Activated CD4-positive, alpha-beta T cell treated with anti-CD3 and anti-CD28 coated beads, Interleukin-2, amount 50 U/mL, for 1 hour (primary cell): Measurements from ENCODE around the gene SLC2A11.

Experiments
- DNase-seq: peaks from one replicate; pipeline ENCODE4 v3.0.0-alpha.2; 2020

Gene SLC2A11

DNA sequence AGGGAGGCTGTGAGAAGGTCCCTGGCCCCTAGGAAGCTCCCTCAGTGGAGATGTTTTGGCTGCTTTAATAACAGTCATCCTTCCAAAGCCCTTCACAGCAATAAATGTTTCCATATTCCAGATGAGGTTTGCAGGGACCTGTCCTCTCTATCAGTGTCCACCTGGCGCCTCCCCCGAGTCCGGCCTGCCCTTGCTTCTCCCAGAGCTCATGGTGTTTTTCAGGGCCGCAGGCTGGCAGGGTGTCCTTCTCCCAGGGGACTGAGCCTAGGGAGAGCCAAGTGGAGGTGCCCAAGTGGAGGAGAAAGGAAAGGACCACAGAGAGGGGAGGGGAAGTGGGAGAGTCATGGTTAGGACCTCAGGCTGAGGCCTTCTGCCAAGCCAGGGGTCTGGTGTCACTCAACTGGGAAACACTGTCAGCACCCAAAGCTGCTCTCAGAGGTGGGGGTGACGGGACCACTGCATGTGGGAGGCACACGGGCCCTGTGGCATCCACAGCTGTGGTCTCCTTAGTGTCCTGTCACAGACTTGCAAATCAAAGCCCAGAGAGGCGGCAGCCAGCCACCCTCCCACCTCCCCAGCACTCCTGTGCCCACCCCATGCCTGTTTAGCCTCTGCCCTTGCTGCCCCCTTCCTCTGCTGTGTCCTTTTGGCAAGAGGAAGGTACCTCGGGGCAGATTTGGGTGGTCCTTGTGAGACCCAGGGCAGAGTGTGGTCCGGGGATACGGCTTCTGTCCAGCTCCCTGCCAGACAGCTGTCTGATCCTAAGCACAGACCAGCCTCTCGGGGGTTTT, 25.3 kb upstream of the SLC2A11 start:
- DNase-seq, result no peak

DNA sequence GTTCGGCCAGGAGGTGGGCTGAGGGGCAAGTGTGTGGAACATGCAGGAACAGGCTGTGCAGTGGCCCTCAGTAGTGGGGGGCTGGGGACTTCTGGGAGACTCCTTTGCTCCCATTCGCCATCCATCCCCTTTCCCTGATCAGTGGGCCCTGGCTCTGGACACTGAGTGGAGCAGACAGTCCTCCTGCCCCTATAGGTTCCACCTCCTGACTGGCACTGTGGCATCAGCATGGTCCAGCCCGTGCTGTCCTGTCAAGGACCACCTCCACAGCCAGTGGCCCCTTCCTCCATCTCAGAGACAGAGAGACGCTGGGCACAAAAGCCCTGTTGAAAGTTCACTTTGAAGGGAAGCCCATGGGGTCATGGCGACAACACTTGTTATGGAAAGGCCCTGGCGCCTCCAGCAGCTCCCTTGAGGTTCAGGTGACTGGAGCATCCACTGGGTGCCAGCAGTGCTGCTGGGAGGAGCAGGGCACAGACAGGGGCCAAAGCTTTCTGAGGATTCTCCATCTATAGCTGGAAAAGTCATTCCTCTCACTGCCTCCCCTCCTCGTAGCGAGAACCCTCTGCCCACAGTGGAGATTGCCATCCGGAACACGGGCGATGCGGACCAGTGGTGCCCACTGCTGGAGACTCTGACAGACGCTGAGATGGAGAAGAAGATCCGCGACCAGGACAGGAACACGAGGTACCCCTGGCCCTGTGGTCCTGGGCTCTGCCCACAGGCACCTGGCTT, 24.5 kb upstream of the SLC2A11 start:
- DNase-seq, result no peak

DNA sequence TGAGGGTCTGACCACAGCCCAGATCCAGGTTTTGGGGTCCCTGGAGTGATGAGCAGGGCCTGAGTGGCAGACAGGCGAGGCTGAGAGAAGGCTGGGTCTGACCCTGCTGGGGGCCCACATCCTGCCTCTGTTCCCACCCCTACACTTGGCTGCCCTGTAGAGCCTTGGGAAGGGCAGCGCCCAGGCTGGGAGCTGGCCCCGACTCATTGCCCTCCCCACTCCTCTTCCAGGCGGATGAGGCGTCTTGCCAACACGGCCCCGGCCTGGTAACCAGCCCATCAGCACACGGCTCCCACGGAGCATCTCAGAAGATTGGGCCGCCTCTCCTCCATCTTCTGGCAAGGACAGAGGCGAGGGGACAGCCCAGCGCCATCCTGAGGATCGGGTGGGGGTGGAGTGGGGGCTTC, 23.8 kb upstream of the SLC2A11 start:
- DNase-seq, result no peak

DNA sequence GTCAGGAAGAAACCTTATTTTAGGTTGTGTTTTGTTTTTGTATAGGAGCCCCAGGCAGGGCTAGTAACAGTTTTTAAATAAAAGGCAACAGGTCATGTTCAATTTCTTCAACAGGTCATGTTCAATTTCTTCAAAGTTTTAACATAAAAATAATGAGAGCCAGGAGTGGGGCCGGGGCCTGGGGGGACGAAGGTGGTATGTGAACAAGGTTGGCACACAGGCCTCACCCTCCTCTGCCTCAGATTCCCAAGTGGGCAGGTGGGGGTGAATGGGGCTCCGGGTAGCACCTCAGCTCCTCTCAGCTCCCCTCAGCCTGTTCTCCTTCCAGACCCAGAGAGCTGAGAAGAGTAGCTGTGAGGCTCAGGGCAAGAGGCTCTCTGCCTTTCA, 23.3 kb upstream of the SLC2A11 start:
- DNase-seq, result no peak

DNA sequence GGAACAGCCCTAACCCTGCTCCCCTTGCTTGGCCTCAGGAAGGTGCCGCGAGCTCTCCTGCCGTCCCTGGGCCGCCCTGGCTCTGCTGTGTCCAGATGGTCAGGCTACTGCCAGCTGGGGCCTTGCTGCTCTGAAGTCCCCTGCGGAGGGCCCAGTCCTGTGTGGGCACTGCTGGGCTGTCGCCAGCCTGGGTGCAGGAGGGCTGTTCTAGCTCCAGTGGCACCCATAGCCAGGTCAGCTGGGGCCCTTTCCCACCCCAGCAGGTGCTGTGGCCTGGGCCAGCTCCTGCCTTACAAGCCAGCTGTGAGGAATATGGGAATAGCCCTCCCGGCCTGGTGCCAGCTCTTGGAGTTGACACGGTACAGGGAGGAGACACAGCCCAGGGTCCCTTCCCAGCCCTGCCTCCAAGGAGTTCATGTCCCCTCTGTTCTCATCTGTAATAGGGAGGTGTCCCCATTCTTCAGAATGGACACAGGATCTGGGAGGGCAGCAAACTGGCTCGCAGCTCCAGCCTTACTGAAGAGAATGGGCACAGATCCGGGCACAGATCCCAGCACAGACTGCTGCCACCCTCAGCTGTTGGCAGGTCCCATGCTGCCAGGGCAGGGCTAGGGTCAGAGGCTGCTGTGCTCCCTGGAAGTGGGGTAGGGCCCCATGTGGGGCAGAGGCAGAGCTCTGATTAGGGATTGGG, 22.7 kb upstream of the SLC2A11 start:
- no peak for DNase-seq

DNA sequence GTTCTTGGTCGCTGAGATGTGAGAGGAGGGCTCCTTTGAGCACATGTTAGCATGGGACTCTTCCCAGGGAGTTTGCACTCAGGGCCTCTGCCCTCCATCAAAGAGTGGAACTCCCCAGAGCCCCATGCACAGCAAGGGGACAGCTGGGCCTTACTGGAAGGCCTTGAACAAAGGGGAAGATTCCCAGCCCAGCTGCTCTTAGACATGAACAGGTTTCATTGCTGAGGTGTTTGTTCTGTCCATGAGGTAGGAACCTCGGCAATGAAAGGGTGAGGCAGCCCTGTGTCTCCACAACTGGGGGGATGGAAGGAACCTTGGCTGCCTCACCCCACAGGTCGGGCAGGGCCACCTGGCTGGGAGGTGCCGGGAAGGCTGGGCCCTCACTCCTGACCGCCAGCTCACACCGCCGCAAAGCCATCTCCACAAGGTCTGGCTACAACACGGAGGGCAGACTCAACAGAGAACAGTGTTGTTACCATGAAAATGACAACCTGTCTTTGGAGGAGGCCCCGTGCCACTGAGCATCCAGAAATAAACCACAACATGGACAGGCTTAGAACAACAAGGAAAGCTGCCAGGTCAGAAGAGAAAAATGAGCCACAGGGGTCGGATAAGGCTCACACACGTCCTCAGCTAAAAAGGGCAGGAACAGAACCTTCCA, 22.1 kb upstream of the SLC2A11 start:
- no peak for DNase-seq

DNA sequence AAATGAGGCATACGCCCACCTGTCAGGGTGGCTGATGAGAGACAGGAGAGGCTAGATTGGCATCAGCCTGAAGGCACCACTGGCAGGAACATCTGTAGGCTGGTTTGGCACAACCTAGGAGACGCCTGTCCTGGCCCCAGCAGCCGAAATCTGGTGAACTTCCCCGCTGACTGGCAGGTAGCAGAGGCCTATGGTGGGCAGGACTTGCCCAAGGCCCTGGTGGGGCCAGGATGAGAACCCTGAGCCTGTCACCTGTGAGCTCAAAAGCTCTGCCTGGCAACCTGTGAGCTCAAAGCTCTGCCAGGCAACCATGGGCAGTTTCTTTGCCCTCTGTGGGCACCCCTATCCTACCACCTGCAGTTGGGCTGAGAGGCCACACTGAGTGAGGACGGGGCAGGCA, 21.4 kb upstream of the SLC2A11 start:
- DNase-seq, result no peak

DNA sequence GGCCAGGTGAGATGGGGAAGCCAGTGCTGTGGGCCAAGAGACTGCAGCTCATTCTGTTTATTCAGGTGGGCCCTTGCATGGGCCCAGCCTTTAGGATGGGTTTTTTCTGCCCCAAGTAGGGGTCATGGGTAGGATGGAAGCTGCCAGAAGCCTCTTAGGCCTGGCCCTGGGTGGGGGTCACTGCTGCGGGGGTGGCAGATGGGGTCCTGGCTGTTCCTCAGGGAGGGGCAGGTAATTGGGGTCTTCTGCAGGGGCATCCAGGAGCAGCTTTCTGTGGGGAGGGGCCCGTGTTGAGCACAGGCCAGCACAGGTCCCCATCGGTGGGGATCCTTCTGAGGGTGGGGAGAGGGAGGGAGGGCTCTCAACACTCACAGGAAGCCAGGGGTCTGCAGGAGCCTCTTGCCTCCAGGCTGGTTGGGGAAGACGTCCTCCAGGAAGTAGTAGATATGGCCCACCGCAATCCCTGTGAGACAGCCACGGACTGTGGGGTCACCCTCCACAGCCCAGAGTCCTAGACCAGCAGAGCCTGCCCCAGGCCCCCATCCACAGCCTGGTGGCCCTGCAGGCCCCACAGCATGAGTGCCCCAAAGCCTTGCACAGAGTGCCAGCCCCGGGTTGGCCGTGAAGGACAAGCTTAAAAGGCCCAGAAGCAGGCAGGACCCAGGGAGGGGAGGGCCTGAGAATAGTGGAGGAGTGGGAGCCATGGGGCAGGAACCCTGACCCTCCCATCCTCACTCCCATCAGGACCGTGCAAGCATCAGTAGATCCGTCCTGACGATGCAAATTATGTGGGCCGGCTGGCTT, 20.8 kb upstream of the SLC2A11 start:
- DNase-seq, result no peak

DNA sequence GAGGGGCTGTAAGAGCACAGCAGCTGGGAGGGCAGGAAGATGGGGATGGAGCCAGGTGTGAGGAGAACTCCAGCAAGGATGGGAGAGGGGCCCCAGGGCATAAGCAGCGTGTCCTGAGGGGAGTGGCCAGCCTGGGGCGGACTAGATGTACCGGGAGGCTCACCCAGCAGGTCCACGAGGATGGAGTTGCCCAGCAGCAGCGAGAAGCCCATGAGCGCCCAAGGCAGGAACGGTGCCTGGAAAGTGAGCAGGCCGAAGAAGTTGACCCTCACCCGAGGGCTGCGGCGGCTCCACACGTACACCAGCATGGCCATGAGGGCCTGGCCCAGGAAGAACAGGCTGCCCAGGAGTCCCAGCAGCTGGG, 20.2 kb upstream of the SLC2A11 start:
- no peak for DNase-seq

DNA sequence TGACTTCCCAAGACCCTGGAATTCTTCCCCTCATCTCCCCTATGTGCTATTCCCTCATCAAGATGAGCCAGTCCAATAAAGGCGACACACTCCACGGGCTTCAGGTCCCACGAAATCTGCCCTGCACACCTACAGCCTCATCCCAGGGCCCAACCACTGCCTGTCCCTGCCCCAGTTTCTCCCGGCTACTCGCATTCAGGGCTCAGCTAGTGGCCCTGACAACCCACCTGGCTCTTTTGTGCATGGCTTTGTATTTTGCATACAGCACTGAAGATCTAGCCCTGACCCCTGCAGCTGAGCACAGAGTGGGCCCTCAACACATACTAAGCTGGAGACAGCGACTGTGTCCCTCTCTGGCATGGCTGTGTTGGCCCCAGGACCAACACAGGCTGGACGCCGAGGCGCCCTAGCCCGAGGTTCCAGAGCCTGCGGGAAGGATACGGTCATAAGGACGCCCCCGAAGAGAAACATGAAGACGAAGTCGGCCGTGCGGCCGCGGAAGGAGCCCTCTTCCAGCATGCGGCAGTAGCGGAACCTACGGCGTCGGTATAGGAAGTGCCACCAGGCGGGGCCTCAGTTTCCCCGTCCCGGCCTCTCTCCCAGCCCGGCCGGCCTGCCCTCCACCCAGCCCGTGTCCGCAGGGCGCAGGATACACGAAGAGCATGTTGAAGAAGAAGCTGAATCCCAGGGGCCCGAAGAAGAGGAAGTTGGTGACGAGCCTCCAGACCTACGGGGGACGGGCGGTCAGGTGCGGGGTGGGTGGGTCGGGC, 19.6 kb upstream of the SLC2A11 start:
- DNase-seq, result no peak

DNA sequence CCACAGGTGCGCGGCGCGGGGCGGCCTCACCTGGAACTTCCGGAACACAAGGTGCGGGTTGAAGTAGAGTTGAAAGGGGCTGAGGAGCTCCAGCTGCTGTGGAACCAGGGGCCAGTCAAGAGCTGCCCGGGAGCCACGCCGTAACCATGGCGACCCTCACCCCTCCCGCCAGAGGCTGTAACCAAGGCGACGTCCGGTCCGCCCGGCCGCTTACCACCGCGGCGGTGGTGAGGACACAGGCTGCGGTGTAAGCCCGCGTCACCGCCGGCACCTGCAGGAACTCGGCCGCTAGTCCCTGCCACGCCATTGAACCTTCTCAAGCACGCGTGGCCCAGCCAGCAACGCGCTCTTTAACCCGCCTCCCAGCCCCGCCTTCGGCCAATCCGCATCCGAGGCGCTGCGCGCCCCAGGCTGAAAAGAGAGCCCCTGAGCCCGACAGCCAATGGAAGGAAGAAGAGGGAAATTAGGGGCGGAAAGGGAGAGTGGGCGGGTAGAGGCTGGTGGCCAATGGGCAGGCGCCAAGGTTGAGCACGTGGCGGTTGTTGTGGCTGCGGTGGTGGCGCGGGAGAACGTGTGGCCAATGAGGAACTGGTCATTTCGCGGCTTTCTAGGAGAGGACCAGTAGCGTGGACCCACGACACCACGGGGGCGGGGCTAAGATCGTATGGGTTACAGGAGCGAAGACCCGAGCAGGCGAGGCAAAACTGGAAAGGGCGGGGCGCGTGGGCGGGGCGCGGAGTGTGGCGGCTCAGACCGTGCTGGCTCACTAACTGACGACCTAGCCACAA, 18.8 kb upstream of the SLC2A11 start, which contains the start of gene DERL3:
Gene DERL3, minus strand, starts transcription at position 326 of the 788 bp plus-strand sequence. Its CDS starts 19 bp downstream, at position 307.
- DNase-seq, result peak; percentile 91

DNA sequence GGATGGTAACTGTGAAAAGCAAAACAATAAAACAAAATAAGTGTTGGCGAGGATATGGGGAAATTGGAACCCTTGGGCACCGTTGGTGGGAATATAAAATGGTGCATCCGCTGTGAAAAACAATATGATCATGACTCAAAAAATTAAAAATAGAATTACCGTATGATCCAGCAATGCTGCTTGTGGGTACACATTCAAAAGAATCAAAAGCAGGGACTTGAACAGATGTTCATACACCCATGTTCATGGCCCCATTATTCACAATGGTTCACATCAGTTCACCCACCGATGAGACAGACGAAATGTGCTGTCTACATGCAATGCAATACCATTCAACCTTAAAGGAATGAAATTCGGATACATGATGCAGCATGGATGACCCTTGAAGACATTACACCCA, 17.6 kb upstream of the SLC2A11 start:
- no peak for DNase-seq

DNA sequence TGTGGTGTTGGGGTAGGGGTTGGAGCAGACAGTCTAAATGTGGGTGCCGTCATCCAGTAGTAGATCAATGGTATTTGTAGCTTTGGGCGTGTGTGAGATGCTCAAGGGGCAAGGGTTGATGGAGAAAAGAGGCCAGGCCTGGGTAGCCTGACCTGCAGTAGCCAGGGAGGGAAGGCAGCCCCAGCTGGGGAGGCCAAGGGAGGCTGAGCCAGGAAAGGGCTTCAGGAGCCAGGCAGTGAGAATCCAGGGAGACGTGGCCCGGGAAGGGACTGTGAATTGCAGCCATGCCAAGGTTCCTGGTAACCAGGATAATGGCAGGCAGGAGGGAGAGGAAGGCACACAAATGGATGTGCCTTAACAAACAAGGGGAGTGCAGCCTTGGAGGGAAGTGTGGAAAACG, 16.4 kb upstream of the SLC2A11 start:
- DNase-seq, result no peak

DNA sequence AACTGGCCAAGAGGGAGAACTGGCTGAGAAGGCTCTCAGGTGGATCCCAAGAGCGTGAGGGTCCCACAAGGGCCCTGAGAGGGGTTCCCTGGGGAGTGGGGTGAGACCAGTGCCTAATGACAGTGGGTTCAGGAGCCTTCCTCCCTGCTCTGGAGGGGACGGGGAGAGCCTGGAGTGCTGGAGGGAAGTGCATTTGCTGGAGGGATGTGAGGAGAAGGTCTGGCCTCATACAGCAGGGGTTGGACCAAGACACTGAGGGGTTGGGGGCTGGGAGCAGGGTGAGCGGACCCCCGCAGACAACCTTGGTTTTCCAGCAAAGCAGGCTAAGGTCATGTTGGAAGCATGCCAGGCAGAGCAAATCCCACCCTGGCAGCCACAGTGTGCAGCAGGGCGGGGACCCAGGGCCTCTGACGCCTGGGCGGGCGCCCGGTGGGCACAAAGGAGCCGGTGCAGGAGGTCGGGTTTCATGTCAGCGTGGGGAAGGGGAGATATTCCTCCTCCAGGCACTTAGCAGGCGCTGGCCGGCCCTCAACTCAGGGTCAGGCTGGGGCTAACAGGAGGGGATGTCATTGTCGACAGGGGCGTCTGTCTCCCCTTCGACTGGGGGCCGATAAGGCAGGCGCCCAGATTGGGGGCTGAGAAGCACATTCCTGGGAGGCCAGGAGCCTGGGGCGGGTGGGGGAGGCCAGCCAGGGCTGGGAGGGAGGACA, 15.8 kb upstream of the SLC2A11 start:
- no peak for DNase-seq

DNA sequence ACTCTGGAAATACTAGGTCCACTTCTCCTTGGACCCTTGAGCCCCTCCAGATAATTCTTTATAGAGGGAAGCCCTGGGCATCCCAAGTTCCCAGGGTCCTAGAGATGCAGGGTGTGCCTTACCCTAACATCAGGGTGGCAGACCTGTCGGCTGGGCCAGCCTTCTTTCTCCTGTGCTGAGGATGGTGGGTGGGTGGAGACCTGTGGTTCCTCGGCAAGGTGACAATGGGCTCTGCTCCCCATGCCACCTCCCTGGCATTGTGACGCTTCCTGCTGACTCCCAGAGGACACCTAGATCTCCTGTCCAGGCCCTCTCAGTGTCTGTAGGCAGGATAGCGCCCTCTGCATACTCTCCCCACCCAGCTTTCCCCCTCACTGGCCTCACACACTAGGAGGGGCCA, 15.1 kb upstream of the SLC2A11 start:
- DNase-seq, result no peak

DNA sequence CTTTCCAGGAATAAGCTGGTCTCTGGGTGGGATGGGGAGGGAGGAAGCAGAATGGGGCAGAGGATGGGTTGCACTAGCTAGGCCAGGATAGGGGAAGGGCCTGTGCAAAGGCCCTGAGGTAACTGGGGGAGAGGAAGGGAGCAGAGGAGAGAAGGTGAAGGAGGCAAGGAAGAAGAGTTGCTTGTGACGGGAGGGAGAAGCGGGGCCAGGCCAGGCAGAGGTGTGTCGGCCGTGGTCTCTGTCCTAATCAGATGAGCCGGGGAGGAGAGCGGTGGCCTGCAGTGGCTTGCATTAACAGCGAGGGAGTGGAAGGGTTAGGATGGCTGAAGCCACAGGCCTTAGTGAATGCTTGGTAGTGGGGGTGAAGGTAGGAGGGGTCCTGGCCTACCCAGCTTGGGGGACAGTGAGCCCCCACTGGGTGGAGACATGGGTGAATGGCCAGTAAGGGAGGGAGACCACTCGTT, 12.9 kb upstream of the SLC2A11 start:
- no peak for DNase-seq

DNA sequence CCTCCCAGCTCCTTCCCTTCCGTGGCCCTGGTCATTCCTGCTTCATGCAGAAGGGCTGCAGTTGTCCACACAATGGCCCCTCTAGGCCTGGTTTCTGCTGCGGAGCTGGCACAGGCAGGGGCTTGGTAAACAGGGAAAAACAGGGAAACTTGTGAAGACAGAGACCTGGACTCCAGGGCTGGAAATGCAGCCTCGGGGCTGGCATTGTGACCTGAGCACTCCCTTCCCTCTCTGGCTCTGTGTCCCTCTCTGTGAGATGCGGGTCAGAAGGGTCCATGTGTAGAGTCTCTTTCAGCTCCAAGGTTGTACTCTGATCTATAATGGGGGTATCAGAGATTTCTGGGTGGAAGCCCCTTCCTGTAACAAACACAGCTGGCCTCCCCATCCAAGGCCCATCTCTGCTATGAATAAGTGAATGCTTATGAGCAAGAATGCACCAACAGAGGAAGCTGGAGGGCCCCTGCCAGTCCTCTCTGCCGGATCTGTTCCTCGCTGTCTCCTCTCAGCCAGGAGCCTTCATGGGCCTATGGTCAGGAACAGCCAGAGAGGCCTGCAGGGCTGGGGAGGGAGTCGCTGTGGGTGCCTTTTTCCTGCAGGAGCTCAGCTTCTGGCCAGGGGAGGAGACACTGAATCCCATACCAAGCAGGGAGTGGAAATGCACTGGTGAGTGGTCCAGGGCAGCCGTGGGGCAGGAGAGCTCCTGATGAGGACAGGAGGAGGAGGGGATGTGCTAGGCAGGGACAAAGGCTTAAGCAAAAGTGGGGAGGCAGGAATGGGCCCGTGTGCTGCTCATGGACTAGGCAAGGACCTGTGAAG, 12.2 kb upstream of the SLC2A11 start:
- no peak for DNase-seq

DNA sequence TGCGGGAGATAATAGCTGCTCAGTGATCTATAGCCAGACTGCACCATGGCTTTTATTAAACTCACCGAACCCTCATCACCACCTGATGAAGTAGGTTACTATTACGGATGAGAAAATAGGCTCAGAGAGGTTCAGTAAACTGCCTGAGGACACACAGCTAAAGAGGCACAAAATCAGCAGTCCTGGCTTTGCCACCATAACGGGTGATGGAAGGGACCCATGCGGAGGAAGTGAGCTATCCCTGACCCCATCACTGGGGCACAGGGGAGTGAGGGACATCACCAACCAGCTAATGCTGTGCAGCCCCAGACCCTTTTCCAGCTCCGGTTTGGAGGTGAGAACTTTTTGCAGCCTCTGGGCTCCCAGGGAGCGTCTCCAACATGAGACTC, 11.6 kb upstream of the SLC2A11 start:
- DNase-seq, result no peak

DNA sequence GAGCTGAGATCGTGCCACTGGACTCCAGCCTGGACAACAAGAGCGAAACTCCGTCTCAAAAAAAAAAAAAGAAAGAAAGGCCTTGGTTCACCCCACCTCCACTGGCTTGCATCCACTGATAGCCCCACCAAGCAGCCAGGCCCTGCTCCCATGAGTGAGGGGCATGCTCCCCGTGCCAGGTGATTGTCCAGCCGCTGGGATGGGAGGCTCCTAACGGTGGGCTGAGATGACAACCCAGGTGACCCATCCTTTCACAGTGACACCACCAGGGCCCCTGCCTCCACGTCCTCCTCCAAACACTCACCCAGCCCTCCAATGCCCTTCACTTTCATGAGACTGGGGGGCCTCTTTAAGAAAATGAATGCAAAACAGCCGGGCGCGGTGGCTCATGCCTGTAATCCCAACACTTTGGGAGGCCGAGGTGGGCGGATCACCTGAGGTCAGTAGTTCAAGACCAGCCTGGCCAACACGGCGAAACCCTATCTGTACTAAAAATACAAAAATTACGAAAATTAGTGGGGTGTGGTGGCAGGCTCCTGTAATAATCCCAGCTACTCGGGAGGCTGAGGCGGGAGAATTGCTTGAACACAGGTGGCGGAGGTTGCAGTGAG, 10.3 kb upstream of the SLC2A11 start:
- DNase-seq, result no peak
